ENCODE measurements around the gene ARHGAP35.
"Not testable (repeated sequence)": the region's sequence is repeated elsewhere in the genome, so short reads cannot be mapped to it uniquely, and the experiment has no call there.

ARHGAP35 gene

GRCh38 chr19:46875234-46875633 is 14.4 kb downstream of the ARHGAP35 start:
- DNase-seq = no peak

GRCh38 chr19:46875657-46876056 is 14.9 kb downstream of the ARHGAP35 start:
- no peak for DNase-seq

GRCh38 chr19:46878613-46879375 is 18.0 kb downstream of the ARHGAP35 start:
- no peak for DNase-seq

- DNase-seq = no peak
These were observed 19.6 kb downstream of the ARHGAP35 start for GRCh38 chr19:46880431-46880830.

- DNase-seq = no peak
These were observed 20.3 kb downstream of the ARHGAP35 start for GRCh38 chr19:46881092-46881491.

DNA sequence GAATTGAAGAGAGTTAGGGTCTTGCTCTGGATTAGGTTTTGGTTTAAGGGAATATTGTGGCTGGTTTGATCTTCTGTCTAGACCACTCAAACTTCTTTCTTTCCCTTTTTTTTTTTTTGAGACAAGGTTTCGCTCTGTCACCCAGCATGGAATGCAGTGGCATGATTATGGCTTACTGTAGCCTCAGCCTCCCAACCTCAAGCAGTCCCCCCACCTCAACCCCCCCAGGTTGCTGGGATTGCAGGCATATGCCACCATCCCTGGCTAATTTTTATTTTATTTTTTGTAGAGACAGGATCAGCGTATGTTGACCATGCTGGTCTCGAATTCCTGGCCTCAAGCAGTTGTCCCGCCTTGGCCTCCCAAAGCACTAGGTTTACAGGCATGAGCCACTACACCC is 21.2 kb downstream of the ARHGAP35 start:
- DNase-seq = no peak

GRCh38 chr19:46882751-46883150 is 22.0 kb downstream of the ARHGAP35 start:
- not testable (repeated sequence) for DNase-seq

DNA sequence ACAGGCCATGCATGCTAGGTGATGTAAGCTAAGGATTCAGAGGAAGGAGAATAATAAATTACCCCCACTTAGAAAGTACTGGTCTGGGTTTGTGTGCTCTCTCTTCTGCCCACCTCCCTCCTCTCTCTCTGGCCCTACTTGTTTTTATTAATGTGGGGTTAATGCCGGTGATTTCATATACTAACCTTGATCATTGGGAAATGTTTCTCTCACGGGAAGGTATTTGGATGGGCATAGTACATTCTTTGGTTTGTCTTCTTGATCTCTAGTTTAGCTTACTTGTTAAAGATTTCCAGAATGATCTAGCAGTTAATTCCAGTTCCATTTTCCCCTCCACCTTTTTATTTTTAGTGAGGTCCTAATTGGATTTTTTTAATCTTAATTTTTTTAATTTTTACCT is 24.6 kb downstream of the ARHGAP35 start:
- no peak for DNase-seq

GRCh38 chr19:46886546-46887239 is 25.9 kb downstream of the ARHGAP35 start:
- no peak for DNase-seq

DNA sequence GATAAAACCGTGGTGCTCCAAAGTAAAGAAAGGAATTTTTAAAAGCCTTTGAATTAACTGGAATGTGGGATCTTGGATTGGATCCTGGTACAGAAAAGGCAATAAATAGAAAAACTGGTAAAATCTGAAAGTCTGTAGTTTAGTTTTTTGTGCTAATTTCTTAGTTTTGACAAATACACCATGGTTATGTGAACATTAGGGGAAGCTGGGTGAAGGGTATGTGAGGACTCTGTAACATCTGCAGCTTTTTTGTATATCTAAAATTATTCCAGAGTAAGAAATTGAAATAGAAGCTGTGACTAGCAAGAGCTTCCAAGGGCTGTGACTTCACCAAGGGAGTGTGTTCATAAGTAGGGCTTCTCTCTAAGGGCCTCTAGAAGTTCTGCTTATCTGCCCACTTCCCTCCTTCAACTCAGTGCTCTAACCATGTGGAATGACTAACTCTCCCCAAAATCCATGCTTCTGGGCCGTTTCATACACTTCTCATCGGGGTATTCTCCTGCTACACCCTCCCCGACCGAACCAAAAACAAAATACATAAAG is 26.5 kb downstream of the ARHGAP35 start:
- DNase-seq = no peak

DNA sequence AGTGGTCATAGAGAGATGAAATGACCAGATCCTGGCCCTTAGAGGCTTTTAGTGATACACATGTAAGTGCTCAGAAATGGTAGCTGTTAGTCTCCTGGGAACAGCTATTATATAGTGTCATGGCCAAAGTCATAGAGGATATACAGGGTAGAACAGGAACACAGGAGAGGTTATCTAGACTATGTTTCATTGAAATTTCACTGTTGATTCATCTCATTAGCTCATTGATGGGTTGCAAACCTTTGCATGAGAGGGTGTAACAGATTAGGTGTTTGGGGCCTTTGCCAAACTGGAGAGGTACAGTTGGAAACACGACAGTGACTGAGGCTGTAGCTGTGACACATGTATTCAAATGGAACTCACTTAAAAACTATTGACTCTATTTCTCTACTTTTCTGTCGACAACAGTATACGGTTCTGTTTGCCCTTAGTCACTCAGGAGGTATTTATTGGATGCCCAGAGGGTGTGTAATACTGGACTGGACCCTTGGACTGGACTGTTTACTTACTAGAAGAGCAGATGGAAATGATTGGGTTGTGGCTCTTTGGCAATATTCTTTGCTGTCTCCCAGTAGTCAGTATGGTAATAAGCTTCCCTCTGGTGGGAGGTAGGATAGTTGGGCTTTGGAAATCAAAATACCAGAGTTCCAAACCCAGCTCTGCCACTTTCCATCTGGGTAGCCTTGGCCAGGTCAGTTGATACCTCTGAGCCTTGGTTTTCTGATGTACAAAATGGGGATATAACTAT is 29.8 kb downstream of the ARHGAP35 start:
- no peak for DNase-seq

- no peak for DNase-seq
These were observed 31.7 kb downstream of the ARHGAP35 start for GRCh38 chr19:46892252-46893179.

DNA sequence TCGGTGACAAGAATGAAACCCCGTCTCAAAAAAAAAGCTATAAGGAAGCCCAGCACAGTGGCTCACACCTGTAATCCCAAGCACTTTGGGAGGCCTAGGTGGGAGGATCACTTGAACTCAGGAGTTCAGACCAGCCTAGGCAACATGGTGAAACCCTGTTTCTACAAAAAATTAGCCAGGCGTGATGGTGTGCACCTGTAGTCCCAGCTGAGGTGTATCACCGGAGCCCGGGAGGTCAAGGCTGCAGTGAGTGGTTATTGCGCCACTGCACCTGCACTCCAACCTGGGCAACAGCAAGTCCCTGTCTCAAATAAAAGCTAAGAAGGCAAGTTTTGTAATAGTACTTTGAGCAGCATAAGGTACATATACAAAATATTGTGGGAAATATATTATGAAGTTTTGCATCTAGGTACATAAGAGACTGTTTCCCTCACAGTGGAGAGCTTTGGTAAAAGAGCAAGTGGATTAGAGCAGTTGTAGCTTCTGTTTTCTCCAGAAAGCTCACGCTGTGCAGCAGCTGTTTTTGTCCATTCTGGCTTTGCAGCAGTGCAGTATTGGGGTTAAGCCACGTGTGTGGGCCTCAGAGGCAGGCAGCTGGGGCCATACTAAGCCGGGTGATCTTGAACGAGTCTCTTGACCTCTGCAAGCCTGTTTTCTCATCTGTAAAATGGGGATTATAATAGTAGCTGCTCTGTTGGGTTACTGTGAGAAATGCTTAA is 35.4 kb downstream of the ARHGAP35 start:
- DNase-seq = no peak

- DNase-seq = no peak
These were observed 37.9 kb downstream of the ARHGAP35 start for GRCh38 chr19:46898731-46899130.

GRCh38 chr19:46900341-46900740 is 39.5 kb downstream of the ARHGAP35 start:
- no peak for DNase-seq

DNA sequence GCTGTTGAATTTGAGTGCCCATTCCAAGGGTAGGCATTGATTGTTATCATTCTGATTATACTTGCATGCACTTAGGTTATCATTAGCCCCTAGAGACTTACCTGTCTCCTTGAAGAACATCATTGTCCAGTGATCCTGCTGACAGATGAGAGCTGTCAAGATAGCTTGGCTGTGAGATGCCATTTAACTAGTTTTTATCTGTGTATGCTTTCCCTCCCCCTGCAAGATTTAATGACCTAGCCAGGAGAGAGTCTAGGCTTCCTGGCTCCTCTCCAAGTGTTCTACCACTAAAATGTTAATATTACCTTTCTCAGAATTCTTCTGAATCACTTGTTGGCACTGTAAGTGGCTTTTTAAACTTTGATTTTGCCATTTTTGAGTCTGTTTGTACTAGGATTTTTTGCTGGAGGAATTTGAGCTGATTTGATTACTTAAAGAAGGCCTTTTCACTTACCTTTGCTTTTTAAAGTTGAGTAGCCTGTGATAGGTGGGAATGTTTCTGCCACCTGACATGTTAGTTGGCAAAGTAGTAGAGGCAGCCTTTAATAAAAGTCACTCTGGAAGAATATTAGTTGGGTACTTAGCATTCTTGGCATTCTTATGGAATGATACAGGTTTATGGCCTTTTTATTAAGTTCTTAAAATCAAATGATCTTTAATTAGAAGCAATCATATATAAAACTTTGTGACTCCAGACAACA is 41.1 kb downstream of the ARHGAP35 start:
- no peak for DNase-seq

GRCh38 chr19:46902402-46902766 is 41.6 kb downstream of the ARHGAP35 start:
- DNase-seq = no peak

DNA sequence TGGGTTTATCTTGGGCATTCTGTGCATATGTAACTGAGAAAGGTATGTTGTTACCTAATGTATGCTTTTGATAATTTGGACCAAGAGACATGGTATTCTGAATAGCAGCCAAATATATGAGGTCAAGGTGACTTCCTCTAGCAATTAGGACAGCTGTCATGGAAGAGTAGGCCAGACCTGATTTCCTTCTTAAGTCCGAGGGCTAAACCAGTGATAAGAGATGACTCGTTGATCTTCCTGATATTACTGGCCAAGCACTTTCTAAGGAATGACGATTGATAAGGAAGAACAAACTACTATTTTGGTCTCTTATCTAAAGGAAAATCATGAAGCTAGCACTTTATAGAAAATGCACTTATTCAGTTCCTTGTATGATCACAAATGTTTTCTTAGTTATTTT is 42.7 kb downstream of the ARHGAP35 start:
- no peak for DNase-seq

- DNase-seq = no peak
These were observed 43.6 kb downstream of the ARHGAP35 start for GRCh38 chr19:46904114-46905060.

DNA sequence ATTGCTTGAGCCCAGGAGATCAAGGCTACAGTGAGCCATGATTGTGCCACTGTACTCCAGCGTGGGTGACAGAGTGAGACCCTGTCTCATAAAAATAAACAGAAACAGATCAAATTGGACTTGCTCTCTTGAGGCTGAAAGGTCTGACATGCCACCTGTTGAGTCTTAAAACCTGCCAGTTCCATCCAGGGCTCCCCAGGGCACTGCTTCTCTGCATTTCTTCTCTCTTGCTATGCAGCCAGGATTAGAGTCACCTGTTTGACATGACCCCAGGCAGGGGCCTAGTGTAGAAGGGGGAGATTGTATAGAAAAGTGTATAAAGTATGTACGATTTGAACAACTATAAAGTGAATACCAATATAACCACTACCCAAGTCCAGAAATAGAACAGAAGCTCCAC is 45.4 kb downstream of the ARHGAP35 start:
- DNase-seq = no peak
